ENCODE results near the gene KLHL29. TPM values are rescaled to one million over a fixed set of nuclear protein-coding genes. Genes with fewer than 3 reads are reported as not detected.

Gene KLHL29
- total and polyA plus RNA-seq, 9 donors, result 3.0 to 6.6 (median 3.9) TPM

DNA sequence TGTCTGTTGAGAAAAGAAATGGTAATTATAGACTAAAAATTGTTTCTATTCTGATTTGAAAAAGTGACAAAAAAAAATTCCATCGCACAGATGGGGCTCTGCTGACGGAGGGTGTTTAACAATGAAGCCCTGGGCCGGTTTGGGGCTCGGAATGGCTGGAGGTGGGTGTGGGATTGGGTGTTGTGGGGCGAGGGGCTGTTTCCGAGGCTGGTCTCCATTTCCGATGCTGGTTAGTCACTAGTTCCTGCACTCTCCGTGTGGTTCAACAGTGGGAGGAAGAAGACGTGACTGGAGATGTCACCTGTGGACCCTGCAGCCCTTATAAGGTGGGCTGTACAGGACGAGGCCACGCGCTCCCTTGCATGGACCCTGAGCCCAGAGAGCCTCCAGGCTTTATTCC is 143.2 kb downstream of the KLHL29 start:
- intact Hi-C loops (cut with DNase I), result no loop called here
- Histone ChIP-seq H3K27me3 (no peaks in the 10 kb centered on the region), H3K27ac (no peak overlapping the region), H3K36me3 (no peaks in the 10 kb centered on the region), H3K4me3 (no peak overlapping the region), H3K4me1 (ENCODE audit: insufficient read depth) (peaks cover 25% of the 10 kb centered on the region), H3K9me3 (no peaks in the 10 kb centered on the region)
- DNase-seq, result no peak
- TF ChIP-seq, protein P1, sequence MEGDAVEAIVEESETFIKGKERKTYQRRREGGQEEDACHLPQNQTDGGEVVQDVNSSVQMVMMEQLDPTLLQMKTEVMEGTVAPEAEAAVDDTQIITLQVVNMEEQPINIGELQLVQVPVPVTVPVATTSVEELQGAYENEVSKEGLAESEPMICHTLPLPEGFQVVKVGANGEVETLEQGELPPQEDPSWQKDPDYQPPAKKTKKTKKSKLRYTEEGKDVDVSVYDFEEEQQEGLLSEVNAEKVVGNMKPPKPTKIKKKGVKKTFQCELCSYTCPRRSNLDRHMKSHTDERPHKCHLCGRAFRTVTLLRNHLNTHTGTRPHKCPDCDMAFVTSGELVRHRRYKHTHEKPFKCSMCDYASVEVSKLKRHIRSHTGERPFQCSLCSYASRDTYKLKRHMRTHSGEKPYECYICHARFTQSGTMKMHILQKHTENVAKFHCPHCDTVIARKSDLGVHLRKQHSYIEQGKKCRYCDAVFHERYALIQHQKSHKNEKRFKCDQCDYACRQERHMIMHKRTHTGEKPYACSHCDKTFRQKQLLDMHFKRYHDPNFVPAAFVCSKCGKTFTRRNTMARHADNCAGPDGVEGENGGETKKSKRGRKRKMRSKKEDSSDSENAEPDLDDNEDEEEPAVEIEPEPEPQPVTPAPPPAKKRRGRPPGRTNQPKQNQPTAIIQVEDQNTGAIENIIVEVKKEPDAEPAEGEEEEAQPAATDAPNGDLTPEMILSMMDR (IDR thresholded peaks at IDR 0.05), result no peak
- TF ChIP-seq POLR2A (IDR thresholded peaks at IDR 0.05) (no peak), EP300 (IDR thresholded peaks at IDR 0.05) (no peak)
- 90 to 92% (median 90%) methylated on average over 12 of the region's 12 CpGs for WGBS, 3 donors

DNA sequence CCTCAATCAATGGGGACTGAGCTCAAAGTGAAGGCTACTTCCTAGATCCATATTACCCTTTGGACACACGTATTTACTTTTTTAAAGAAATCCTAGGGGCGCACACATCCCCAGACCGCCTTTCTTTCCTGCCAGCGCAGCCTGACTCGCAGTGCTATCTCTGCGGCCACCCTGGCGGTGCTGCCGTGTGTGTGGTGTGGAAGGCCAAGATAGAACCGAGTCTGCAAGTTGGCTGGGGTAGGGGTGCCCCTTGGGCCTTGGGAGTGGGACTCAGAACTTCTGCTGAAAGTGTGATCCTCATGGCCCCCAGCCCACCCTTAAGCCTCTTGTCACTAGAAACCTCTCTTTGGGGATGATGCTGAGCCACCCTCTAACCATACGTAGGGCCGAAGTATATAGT is 143.7 kb downstream of the KLHL29 start:
- intact Hi-C loops (cut with DNase I), result no loop called here

GRCh38 chr2:23529659-23530058 is 144.7 kb downstream of the KLHL29 start:
- peaks cover 17% of the 10 kb centered on the region for H3K4me1 ChIP-seq (ENCODE audit: insufficient read depth)

More for the DNA sequence above, 143.7 kb downstream of the KLHL29 start:
- DNase-seq, result no peak
- no peaks in the 10 kb centered on the region for H3K27me3 ChIP-seq
- no peaks in the 10 kb centered on the region for H3K36me3 ChIP-seq
- 94 to 96% (median 96%) methylated on average over 11 of the region's 11 CpGs for WGBS, 3 donors
- TF ChIP-seq EP300 (IDR thresholded peaks at IDR 0.05) (no peak), POLR2A (IDR thresholded peaks at IDR 0.05) (no peak)
- TF ChIP-seq, protein P1 (IDR thresholded peaks at IDR 0.05), result no peak
- H3K4me1 ChIP-seq (ENCODE audit: insufficient read depth), result peaks cover 23% of the 10 kb centered on the region
- no peak overlapping the region for H3K27ac ChIP-seq
- H3K4me3 ChIP-seq, result no peak overlapping the region
- no peaks in the 10 kb centered on the region for H3K9me3 ChIP-seq

DNA sequence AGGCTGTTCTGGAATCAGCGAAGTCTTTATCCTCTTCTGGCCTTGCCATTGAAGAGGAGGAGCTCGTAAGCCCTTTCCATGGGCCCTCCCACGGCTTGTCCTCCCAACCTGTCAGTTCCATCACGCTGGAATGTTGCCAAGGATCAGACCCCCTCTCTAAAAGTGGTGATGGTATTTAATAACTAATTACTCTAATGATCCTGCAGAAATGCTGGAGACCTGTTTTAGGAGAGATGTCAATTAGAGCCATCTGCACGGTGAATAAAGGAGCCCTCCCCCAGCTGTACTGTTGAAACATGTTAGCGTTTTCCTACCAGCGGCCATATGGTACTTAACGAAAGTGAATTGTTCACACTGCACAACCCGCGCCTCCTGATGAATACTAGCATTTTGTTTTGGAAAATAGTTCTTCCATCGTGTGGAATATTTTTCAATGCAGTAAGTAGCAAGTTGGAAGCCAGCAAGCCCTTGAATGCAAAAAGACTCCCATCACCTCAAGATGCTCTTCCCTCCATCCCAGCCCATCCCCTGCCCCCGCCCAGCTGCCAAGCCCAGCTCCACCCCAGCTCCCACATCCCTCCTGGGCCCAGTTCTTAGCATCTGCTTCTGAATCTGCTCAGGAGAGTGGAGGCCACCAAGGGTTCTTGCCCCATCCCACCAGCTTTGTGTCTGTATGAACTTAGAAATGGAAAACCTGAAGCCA is 145.4 kb downstream of the KLHL29 start:
- no peak for DNase-seq
- Histone ChIP-seq H3K27ac (no peak overlapping the region), H3K4me1 (ENCODE audit: insufficient read depth) (peaks cover 12% of the 10 kb centered on the region), H3K4me3 (no peak overlapping the region), H3K9me3 (no peaks in the 10 kb centered on the region), H3K27me3 (no peaks in the 10 kb centered on the region), H3K36me3 (no peaks in the 10 kb centered on the region)
- TF ChIP-seq POLR2A (IDR thresholded peaks at IDR 0.05) (no peak), EP300 (IDR thresholded peaks at IDR 0.05) (no peak)
- TF ChIP-seq, protein P1 (IDR thresholded peaks at IDR 0.05), result no peak
- 77 to 82% (median 78%) methylated on average over 12 of the region's 12 CpGs for WGBS, 3 donors
- intact Hi-C loops (cut with DNase I), result no loop called here

More at GRCh38 chr2:23529659-23530058, 144.7 kb downstream of the KLHL29 start:
- DNase-seq, result no peak
- intact Hi-C loops (cut with DNase I), result no loop called here
- Histone ChIP-seq H3K27me3 (no peaks in the 10 kb centered on the region), H3K9me3 (no peaks in the 10 kb centered on the region), H3K27ac (no peak overlapping the region), H3K36me3 (no peaks in the 10 kb centered on the region), H3K4me3 (no peak overlapping the region)
- TF ChIP-seq, protein P1 (IDR thresholded peaks at IDR 0.05), result no peak
- TF ChIP-seq EP300 (IDR thresholded peaks at IDR 0.05) (no peak), POLR2A (IDR thresholded peaks at IDR 0.05) (no peak)
- 95 to 99% (median 97%) methylated on average over 11 of the region's 11 CpGs for WGBS, 3 donors

All from ovary (tissue), 9 donors.